ENCODE measurements around the gene C1orf210.

C1orf210 gene

GRCh38 chr1:43288785-43289706 lies 3.7 kb upstream of the C1orf210 start:
- H3K9me3 ChIP-seq (ENCODE audit: low read length): no peaks in the 10 kb centered on the region
- H3K27ac ChIP-seq (ENCODE audit: low read depth, low read length): no peak overlapping the region
- no peaks in the 10 kb centered on the region for H3K27me3 ChIP-seq (ENCODE audit: control insufficient read depth in 1 of 2, insufficient read depth in 2 of 2, low read length in 2 of 2)
- H3K9ac ChIP-seq (ENCODE audit: low read length): no peak overlapping the region
- no peaks in the 10 kb centered on the region for H3K36me3 ChIP-seq (ENCODE audit: insufficient read depth, low read length)
- H3K4me3 ChIP-seq (ENCODE audit: low read depth in 1 of 2, low read length in 2 of 2): no peak overlapping the region
- no peaks in the 10 kb centered on the region for H3K4me1 ChIP-seq (ENCODE audit: insufficient read depth, low read length)

- H3K27ac ChIP-seq (ENCODE audit: low read depth, low read length): no peak overlapping the region
- H3K4me1 ChIP-seq (ENCODE audit: insufficient read depth, low read length): no peaks in the 10 kb centered on the region
- H3K9me3 ChIP-seq (ENCODE audit: low read length): no peaks in the 10 kb centered on the region
- no peaks in the 10 kb centered on the region for H3K27me3 ChIP-seq (ENCODE audit: control insufficient read depth in 1 of 2, insufficient read depth in 2 of 2, low read length in 2 of 2)
- H3K9ac ChIP-seq (ENCODE audit: low read length): no peak overlapping the region
- no peak overlapping the region for H3K4me3 ChIP-seq (ENCODE audit: low read depth in 1 of 2, low read length in 2 of 2)
- H3K36me3 ChIP-seq (ENCODE audit: insufficient read depth, low read length): no peaks in the 10 kb centered on the region
Observed at GRCh38 chr1:43288058-43288784, 2.8 kb upstream of the C1orf210 start.

GRCh38 chr1:43286533-43286932 lies 1.2 kb upstream of the C1orf210 start:
- Histone ChIP-seq H3K9me3 (ENCODE audit: low read length) (no peaks in the 10 kb centered on the region), H3K27ac (ENCODE audit: low read depth, low read length) (no peak overlapping the region), H3K27me3 (ENCODE audit: control insufficient read depth in 1 of 2, insufficient read depth in 2 of 2, low read length in 2 of 2) (no peaks in the 10 kb centered on the region), H3K4me3 (ENCODE audit: low read depth in 1 of 2, low read length in 2 of 2) (no peak overlapping the region), H3K9ac (ENCODE audit: low read length) (no peak overlapping the region), H3K4me1 (ENCODE audit: insufficient read depth, low read length) (no peaks in the 10 kb centered on the region), H3K36me3 (ENCODE audit: insufficient read depth, low read length) (no peaks in the 10 kb centered on the region)

DNA sequence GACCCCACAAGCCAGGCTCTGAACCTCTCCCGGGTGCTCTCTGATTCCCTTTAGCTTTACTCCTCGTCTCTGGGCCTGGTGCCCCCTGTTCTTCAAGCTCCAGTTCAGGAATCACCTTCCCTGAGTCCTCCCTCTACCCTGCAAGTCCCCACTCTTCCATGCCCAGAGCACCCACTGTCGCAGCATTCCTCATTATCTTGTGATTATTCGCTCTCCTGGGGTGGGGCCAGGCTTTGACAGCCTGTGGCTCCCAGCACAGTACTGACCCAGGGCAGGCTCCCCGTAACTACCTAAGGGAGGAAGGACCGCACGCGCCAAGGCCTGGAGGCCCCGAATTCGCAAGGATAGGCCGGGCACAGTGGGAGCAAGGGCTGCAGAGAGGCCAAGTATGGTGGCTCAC lies 734 bp upstream of the C1orf210 start:
- H3K9me3 ChIP-seq (ENCODE audit: low read length): no peaks in the 10 kb centered on the region
- H3K27ac ChIP-seq (ENCODE audit: low read depth, low read length): no peak overlapping the region
- no peak overlapping the region for H3K4me3 ChIP-seq (ENCODE audit: low read depth in 1 of 2, low read length in 2 of 2)

GRCh38 chr1:43284546-43285110 lies 753 bp downstream of the C1orf210 start:
- no peaks in the 10 kb centered on the region for H3K36me3 ChIP-seq (ENCODE audit: insufficient read depth, low read length)
- no peaks in the 10 kb centered on the region for H3K4me1 ChIP-seq (ENCODE audit: insufficient read depth, low read length)
- H3K9me3 ChIP-seq (ENCODE audit: low read length): no peaks in the 10 kb centered on the region
- no peaks in the 10 kb centered on the region for H3K27me3 ChIP-seq (ENCODE audit: control insufficient read depth in 1 of 2, insufficient read depth in 2 of 2, low read length in 2 of 2)
- H3K9ac ChIP-seq (ENCODE audit: low read length): no peak overlapping the region
- no peak overlapping the region for H3K4me3 ChIP-seq (ENCODE audit: low read depth in 1 of 2, low read length in 2 of 2)
- H3K27ac ChIP-seq (ENCODE audit: low read depth, low read length): no peak overlapping the region

More for the DNA sequence above, 734 bp upstream of the C1orf210 start:
- Histone ChIP-seq H3K4me1 (ENCODE audit: insufficient read depth, low read length) (no peaks in the 10 kb centered on the region), H3K9ac (ENCODE audit: low read length) (no peak overlapping the region), H3K27me3 (ENCODE audit: control insufficient read depth in 1 of 2, insufficient read depth in 2 of 2, low read length in 2 of 2) (no peaks in the 10 kb centered on the region), H3K36me3 (ENCODE audit: insufficient read depth, low read length) (no peaks in the 10 kb centered on the region)

GRCh38 chr1:43284065-43284464 lies 1.3 kb downstream of the C1orf210 start:
- H3K27ac ChIP-seq (ENCODE audit: low read depth, low read length): no peak overlapping the region
- no peaks in the 10 kb centered on the region for H3K4me1 ChIP-seq (ENCODE audit: insufficient read depth, low read length)
- no peak overlapping the region for H3K9ac ChIP-seq (ENCODE audit: low read length)
- H3K36me3 ChIP-seq (ENCODE audit: insufficient read depth, low read length): no peaks in the 10 kb centered on the region
- no peak overlapping the region for H3K4me3 ChIP-seq (ENCODE audit: low read depth in 1 of 2, low read length in 2 of 2)
- no peaks in the 10 kb centered on the region for H3K9me3 ChIP-seq (ENCODE audit: low read length)
- H3K27me3 ChIP-seq (ENCODE audit: control insufficient read depth in 1 of 2, insufficient read depth in 2 of 2, low read length in 2 of 2): no peaks in the 10 kb centered on the region

- no peaks in the 10 kb centered on the region for H3K36me3 ChIP-seq (ENCODE audit: insufficient read depth, low read length)
- no peak overlapping the region for H3K27ac ChIP-seq (ENCODE audit: low read depth, low read length)
- H3K9me3 ChIP-seq (ENCODE audit: low read length): no peaks in the 10 kb centered on the region
- no peak overlapping the region for H3K9ac ChIP-seq (ENCODE audit: low read length)
- no peaks in the 10 kb centered on the region for H3K4me1 ChIP-seq (ENCODE audit: insufficient read depth, low read length)
- H3K4me3 ChIP-seq (ENCODE audit: low read depth in 1 of 2, low read length in 2 of 2): no peak overlapping the region
- no peaks in the 10 kb centered on the region for H3K27me3 ChIP-seq (ENCODE audit: control insufficient read depth in 1 of 2, insufficient read depth in 2 of 2, low read length in 2 of 2)
Observed at GRCh38 chr1:43282220-43283195, 2.9 kb downstream of the C1orf210 start.

- H3K4me3 ChIP-seq (ENCODE audit: low read depth in 1 of 2, low read length in 2 of 2): no peak overlapping the region
- H3K9ac ChIP-seq (ENCODE audit: low read length): no peak overlapping the region
- H3K36me3 ChIP-seq (ENCODE audit: insufficient read depth, low read length): no peaks in the 10 kb centered on the region
- no peaks in the 10 kb centered on the region for H3K9me3 ChIP-seq (ENCODE audit: low read length)
- no peaks in the 10 kb centered on the region for H3K4me1 ChIP-seq (ENCODE audit: insufficient read depth, low read length)
- no peaks in the 10 kb centered on the region for H3K27me3 ChIP-seq (ENCODE audit: control insufficient read depth in 1 of 2, insufficient read depth in 2 of 2, low read length in 2 of 2)
- no peak overlapping the region for H3K27ac ChIP-seq (ENCODE audit: low read depth, low read length)
Observed at GRCh38 chr1:43280692-43281091, 4.7 kb downstream of the C1orf210 start.

- no peaks in the 10 kb centered on the region for H3K27me3 ChIP-seq (ENCODE audit: control insufficient read depth in 1 of 2, insufficient read depth in 2 of 2, low read length in 2 of 2)
- no peaks in the 10 kb centered on the region for H3K36me3 ChIP-seq (ENCODE audit: insufficient read depth, low read length)
- no peak overlapping the region for H3K4me3 ChIP-seq (ENCODE audit: low read depth in 1 of 2, low read length in 2 of 2)
- no peak overlapping the region for H3K27ac ChIP-seq (ENCODE audit: low read depth, low read length)
- H3K9ac ChIP-seq (ENCODE audit: low read length): no peak overlapping the region
- H3K4me1 ChIP-seq (ENCODE audit: insufficient read depth, low read length): no peaks in the 10 kb centered on the region
- no peaks in the 10 kb centered on the region for H3K9me3 ChIP-seq (ENCODE audit: low read length)
Observed at GRCh38 chr1:43279666-43280065, 5.7 kb downstream of the C1orf210 start.

DNA sequence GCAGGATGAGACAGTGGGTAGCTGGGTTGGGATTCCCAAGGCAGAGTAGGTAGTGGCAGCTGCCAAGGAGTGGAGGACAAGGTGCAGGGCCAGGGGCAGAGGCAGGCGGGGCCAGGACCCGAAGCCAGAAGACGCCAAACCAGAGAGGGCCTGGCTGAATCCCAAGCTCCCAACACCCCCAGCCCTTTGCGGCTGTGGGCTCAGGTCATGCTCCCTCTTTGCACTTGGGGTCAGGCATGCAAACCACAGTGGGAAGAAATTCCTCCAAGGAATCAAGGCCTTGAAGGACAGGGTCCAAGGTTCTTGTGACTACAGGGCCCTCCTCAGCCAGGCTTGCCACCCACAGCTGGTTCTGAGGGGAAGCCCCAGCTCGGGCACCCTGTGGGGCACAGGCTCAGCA lies 6.2 kb downstream of the C1orf210 start:
- no peaks in the 10 kb centered on the region for H3K27me3 ChIP-seq (ENCODE audit: control insufficient read depth in 1 of 2, insufficient read depth in 2 of 2, low read length in 2 of 2)
- no peak overlapping the region for H3K9ac ChIP-seq (ENCODE audit: low read length)
- H3K9me3 ChIP-seq (ENCODE audit: low read length): no peaks in the 10 kb centered on the region
- H3K4me3 ChIP-seq (ENCODE audit: low read depth in 1 of 2, low read length in 2 of 2): no peak overlapping the region
- no peaks in the 10 kb centered on the region for H3K36me3 ChIP-seq (ENCODE audit: insufficient read depth, low read length)
- H3K27ac ChIP-seq (ENCODE audit: low read depth, low read length): no peak overlapping the region
- no peaks in the 10 kb centered on the region for H3K4me1 ChIP-seq (ENCODE audit: insufficient read depth, low read length)
